Osteocyte (in vitro differentiated cells): ENCODE measurements around the gene LRRC52. TPM values are rescaled to one million over a fixed set of nuclear protein-coding genes. Genes with fewer than 3 reads are reported as not detected.

Source experiments
- DNase-seq: peaks from one replicate; pipeline ENCODE4 v3.0.0; 2021; ENCODE audit warnings: mixed read lengths; ENCODE audit not compliant: unreplicated experiment; ENCODE audit errors: extremely low spot score
- H3K27ac Mint-ChIP-seq: one replicate; pipeline ENCODE4 v1.8.0; 2021; ENCODE audit warnings: mild to moderate bottlenecking, mixed read lengths; ENCODE audit not compliant: unreplicated experiment
- H3K27me3 Mint-ChIP-seq: one replicate; pipeline ENCODE4 v1.8.0; 2021; ENCODE audit warnings: mixed read lengths; ENCODE audit not compliant: unreplicated experiment
- H3K36me3 Mint-ChIP-seq: one replicate; pipeline ENCODE4 v1.8.0; 2021; ENCODE audit warnings: mixed read lengths; ENCODE audit not compliant: unreplicated experiment
- H3K4me1 Mint-ChIP-seq: one replicate; pipeline ENCODE4 v1.8.0; 2021; ENCODE audit warnings: mixed read lengths; ENCODE audit not compliant: unreplicated experiment
- H3K4me3 Mint-ChIP-seq: one replicate; pipeline ENCODE4 v1.8.0; 2021; ENCODE audit warnings: mild to moderate bottlenecking, moderate library complexity, mixed read lengths; ENCODE audit not compliant: unreplicated experiment
- H3K9me3 Mint-ChIP-seq: one replicate; pipeline ENCODE4 v1.8.0; 2021; ENCODE audit warnings: mixed read lengths; ENCODE audit not compliant: unreplicated experiment
- CTCF ChIP-seq: fragments of 200-600 bp; sonication (generic); IDR thresholded peaks from 2 replicates; pipeline ENCODE4 v1.5.0; 2021; ENCODE audit warnings: antibody characterized with exemption, mild to moderate bottlenecking, moderate library complexity
- total RNA-seq: library from RNA; stranded (reverse); gene quantifications from 2 replicates; pipeline ENCODE4 v1.2.1, GENCODE V29; 2021

LRRC52 gene
- total RNA-seq, 1 donor from 2014 or later: not detected

DNA sequence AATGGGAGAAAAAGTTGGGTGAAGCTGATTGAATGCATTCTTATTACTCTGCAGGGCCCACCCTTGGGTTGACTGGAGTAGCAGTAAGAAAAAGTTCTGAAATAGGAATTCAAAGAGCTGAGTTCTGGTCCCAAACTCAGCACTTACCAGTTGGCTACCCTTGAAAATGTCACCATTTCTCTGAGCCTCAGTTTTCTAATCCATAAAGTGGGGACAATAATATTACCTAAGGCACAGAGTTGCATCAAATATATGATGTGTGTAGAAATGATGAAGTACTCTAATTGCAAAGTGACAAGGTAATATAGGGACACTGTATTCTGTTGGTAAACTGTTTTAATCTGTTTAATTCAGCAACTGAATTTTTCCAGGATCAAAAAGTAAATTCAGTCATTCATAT is 1.2 kb downstream of the LRRC52 start:
- peaks cover 9% of the 10 kb centered on the region for H3K27me3 Mint-ChIP-seq
- no peak for DNase-seq
- no peak overlapping the region for H3K27ac Mint-ChIP-seq
- no peaks in the 10 kb centered on the region for H3K36me3 Mint-ChIP-seq
- H3K4me1 Mint-ChIP-seq: peaks cover 3% of the 10 kb centered on the region
- no peak overlapping the region for H3K4me3 Mint-ChIP-seq
- no peak for TF ChIP-seq CTCF
- no peaks in the 10 kb centered on the region for H3K9me3 Mint-ChIP-seq

GRCh38 chr1:165545974-165546373 is 2.2 kb downstream of the LRRC52 start:
- no peaks in the 10 kb centered on the region for H3K4me1 Mint-ChIP-seq
- peaks cover 9% of the 10 kb centered on the region for H3K27me3 Mint-ChIP-seq
- H3K9me3 Mint-ChIP-seq: no peaks in the 10 kb centered on the region
- H3K36me3 Mint-ChIP-seq: no peaks in the 10 kb centered on the region
- DNase-seq: no peak
- TF ChIP-seq CTCF: no peak
- no peak overlapping the region for H3K27ac Mint-ChIP-seq
- no peak overlapping the region for H3K4me3 Mint-ChIP-seq

- TF ChIP-seq CTCF: no peak
- no peaks in the 10 kb centered on the region for H3K36me3 Mint-ChIP-seq
- H3K27ac Mint-ChIP-seq: no peak overlapping the region
- H3K27me3 Mint-ChIP-seq: peaks cover 9% of the 10 kb centered on the region
- no peak for DNase-seq
- no peaks in the 10 kb centered on the region for H3K9me3 Mint-ChIP-seq
- no peak overlapping the region for H3K4me3 Mint-ChIP-seq
- no peaks in the 10 kb centered on the region for H3K4me1 Mint-ChIP-seq
Measured at GRCh38 chr1:165549973-165550372, 6.2 kb downstream of the LRRC52 start.

GRCh38 chr1:165551469-165551868 is 7.7 kb downstream of the LRRC52 start:
- Mint-ChIP-seq H3K27me3 (peaks cover 8% of the 10 kb centered on the region), H3K4me1 (no peaks in the 10 kb centered on the region), H3K4me3 (no peak overlapping the region), H3K9me3 (no peaks in the 10 kb centered on the region), H3K27ac (no peak overlapping the region), H3K36me3 (no peaks in the 10 kb centered on the region)
- DNase-seq: no peak
- TF ChIP-seq CTCF: no peak

- no peaks in the 10 kb centered on the region for H3K9me3 Mint-ChIP-seq
- H3K36me3 Mint-ChIP-seq: no peaks in the 10 kb centered on the region
- no peak overlapping the region for H3K4me3 Mint-ChIP-seq
- H3K27me3 Mint-ChIP-seq: peaks cover 21% of the 10 kb centered on the region
- no peak for TF ChIP-seq CTCF
- DNase-seq: no peak
- no peaks in the 10 kb centered on the region for H3K4me1 Mint-ChIP-seq
- no peak overlapping the region for H3K27ac Mint-ChIP-seq
Measured at GRCh38 chr1:165560883-165561656, 17.3 kb downstream of the LRRC52 start.
